WTC11 (cell line): ENCODE data around the gene LBX1. TPM values are rescaled to one million over a fixed set of nuclear protein-coding genes. Genes with fewer than 3 reads are reported as not detected.
A peak's percentile ranks its signal among the peaks of the same experiment; 100 is the strongest.

Experiments used
- ATAC-seq: fragments of 200-7000 bp; cut with Tn5 transposase; 2 replicates; pipeline ENCODE4 v1.10.0; 2021; ENCODE audit warnings: mild to moderate bottlenecking, moderate library complexity
- CTCF ChIA-PET: fragments of 300-600 bp; sonication (Branson Sonifier 250); formaldehyde crosslinking; loops from one replicate; lab custom pipeline; 2021; ENCODE audit warnings: antibody characterized with exemption; lab: Charles Lee
- POLR2A ChIA-PET: fragments of 350-600 bp; sonication (Branson Sonifier 250); formaldehyde crosslinking; loops from one replicate; lab custom pipeline; 2021; ENCODE audit warnings: antibody characterized with exemption; lab: Charles Lee
- DNase-seq: peaks from one replicate; pipeline ENCODE4 v3.0.0; 2021; ENCODE audit warnings: low spot score
- H3K27ac Mint-ChIP-seq: 2 replicates; pipeline ENCODE4 v1.8.0; 2021; ENCODE audit warnings: mixed read lengths
- H3K27me3 Mint-ChIP-seq: 2 replicates; pipeline ENCODE4 v1.8.0; 2021; ENCODE audit warnings: low read depth, mild to moderate bottlenecking, moderate library complexity, mixed read lengths
- H3K36me3 Mint-ChIP-seq: 2 replicates; pipeline ENCODE4 v1.8.0; 2021; ENCODE audit warnings: mixed read lengths
- H3K4me1 Mint-ChIP-seq: 2 replicates; pipeline ENCODE4 v1.8.0; 2022; ENCODE audit warnings: mixed read lengths
- H3K4me3 Mint-ChIP-seq: 2 replicates; pipeline ENCODE4 v1.8.0; 2021; ENCODE audit warnings: mild to moderate bottlenecking, moderate library complexity, mixed read lengths
- H3K9me3 Mint-ChIP-seq: 2 replicates; pipeline ENCODE4 v1.8.0; 2021; ENCODE audit warnings: mixed read lengths
- CTCF ChIP-seq: fragments of 200-600 bp; IDR thresholded peaks from 2 replicates; pipeline ENCODE4 v1.8.0; 2022; ENCODE audit warnings: antibody characterized with exemption
- ELF4 ChIP-seq: sonication (generic); formaldehyde crosslinking; IDR thresholded peaks from 2 replicates; pipeline ENCODE4 v1.8.1; 2022; ENCODE audit warnings: low read depth, mild to moderate bottlenecking, moderate library complexity, missing genetic modification reagents
- ESRRA ChIP-seq: sonication (generic); formaldehyde crosslinking; IDR thresholded peaks from 2 replicates; pipeline ENCODE4 v1.8.1; 2022; ENCODE audit warnings: mild to moderate bottlenecking, missing genetic modification reagents, borderline replicate concordance
- FOXP1 ChIP-seq: sonication (generic); formaldehyde crosslinking; IDR thresholded peaks from 2 replicates; pipeline ENCODE4 v1.8.0; 2022; ENCODE audit warnings: missing genetic modification reagents, mild to moderate bottlenecking, moderate library complexity, borderline replicate concordance
- GTF2I ChIP-seq: fragments of 250-450 bp; sonication (Bioruptor Pico); conservative IDR thresholded peaks from 2 replicates; pipeline ENCODE4 v1.4.0; 2021; ENCODE audit warnings: mild to moderate bottlenecking
- HMGA2 ChIP-seq: fragments of 250-450 bp; sonication (Bioruptor Pico); IDR thresholded peaks from 2 replicates; pipeline ENCODE4 v1.4.0; 2021; ENCODE audit warnings: mild to moderate bottlenecking, moderate library complexity
- NR2C2 ChIP-seq: sonication (generic); formaldehyde crosslinking; IDR thresholded peaks from 2 replicates; pipeline ENCODE4 v1.8.0; 2022; ENCODE audit warnings: mild to moderate bottlenecking, missing genetic modification reagents
- OVOL2 ChIP-seq: fragments of 250-450 bp; sonication (Bioruptor Pico); IDR thresholded peaks from 2 replicates; pipeline ENCODE4 v1.9.0; 2021; ENCODE audit warnings: mild to moderate bottlenecking, borderline replicate concordance
- PRDM15 ChIP-seq: sonication (generic); formaldehyde crosslinking; IDR thresholded peaks from 2 replicates; pipeline ENCODE4 v1.8.0; 2022; ENCODE audit warnings: missing genetic modification reagents
- SMAD3 ChIP-seq: sonication (generic); formaldehyde crosslinking; IDR thresholded peaks from 2 replicates; pipeline ENCODE4 v1.8.0; 2022; ENCODE audit warnings: missing genetic modification reagents, mild to moderate bottlenecking, borderline replicate concordance
- TEAD4 ChIP-seq: sonication (generic); formaldehyde crosslinking; IDR thresholded peaks from 2 replicates; pipeline ENCODE4 v1.8.0; 2022; ENCODE audit warnings: mild to moderate bottlenecking, missing genetic modification reagents
- ZNF232 ChIP-seq: sonication (generic); formaldehyde crosslinking; IDR thresholded peaks from 2 replicates; pipeline ENCODE4 v1.8.0; 2022; ENCODE audit warnings: mild to moderate bottlenecking, missing genetic modification reagents
- ZSCAN18 ChIP-seq: fragments of 250-450 bp; sonication (Bioruptor Pico); IDR thresholded peaks from 2 replicates; pipeline ENCODE4 v2.1.2; 2022; ENCODE audit warnings: mild to moderate bottlenecking, moderate library complexity
- total RNA-seq: library from RNA; stranded (reverse); gene quantifications from 3 replicates; pipeline ENCODE4 v1.2.3, GENCODE V29; 2021
- TF ChIP-seq, protein P1 (sequence below): sonication (generic); formaldehyde crosslinking; IDR thresholded peaks from 2 replicates; pipeline ENCODE4 v1.8.1; 2023; ENCODE audit warnings: mild to moderate bottlenecking, missing genetic modification reagents, moderate library complexity
- TF ChIP-seq, protein P2 (sequence below): sonication (generic); formaldehyde crosslinking; IDR thresholded peaks from 2 replicates; pipeline ENCODE4 v1.8.1; 2022; ENCODE audit warnings: mild to moderate bottlenecking, moderate library complexity, missing genetic modification reagents
- TF ChIP-seq, protein P3 (sequence below): sonication (generic); formaldehyde crosslinking; IDR thresholded peaks from 2 replicates; pipeline ENCODE4 v1.8.0; 2022; ENCODE audit warnings: mild to moderate bottlenecking, missing genetic modification reagents
- TF ChIP-seq, protein P4 (sequence below): fragments of 250-450 bp; sonication (Bioruptor Pico); IDR thresholded peaks from 2 replicates; pipeline ENCODE4 v1.8.0; 2021; ENCODE audit warnings: mild to moderate bottlenecking

The LBX1 gene
- total RNA-seq, 1 experiment from 2014 or later = not detected

GRCh38 chr10:101224910-101225823 is 4.1 kb downstream of the LBX1 start:
- Mint-ChIP-seq H3K4me3 (peak overlapping the region; percentile 53), H3K27ac (no peak overlapping the region), H3K36me3 (no peaks in the 10 kb centered on the region), H3K27me3 (peaks cover 96% of the 10 kb centered on the region), H3K4me1 (peaks cover 55% of the 10 kb centered on the region), H3K9me3 (no peaks in the 10 kb centered on the region)
- CTCF ChIA-PET = interaction anchor here (1.4 to 2.8 kb wide), 2 partner anchors 11 to 14 kb away, joined by 8 to 15 read pairs; no protein-coding TSS in a partner anchor
- ATAC-seq = 0 out of 2 replicates have a peak, but pooled peaks have one; percentile 1
- TF ChIP-seq PRDM15 (CRISPR knock-in tag) (peak; percentile 85), GTF2I (no peak)
- peak; percentile 74 for DNase-seq
- POLR2A ChIA-PET = no interaction called here

- H3K27ac Mint-ChIP-seq = no peak overlapping the region
- H3K27me3 Mint-ChIP-seq = peaks cover 96% of the 10 kb centered on the region
- no peak for ATAC-seq
- ChIA-PET CTCF (interaction anchor here (0.7 to 2.8 kb wide), 10 partner anchors 10 to 479 kb away, joined by 3 to 15 read pairs (median 5); partner anchors contain the start of gene PAX2), POLR2A (no interaction called here)
- peak overlapping the region; percentile 47 for H3K4me3 Mint-ChIP-seq
- peak; percentile 47 for DNase-seq
- no peaks in the 10 kb centered on the region for H3K9me3 Mint-ChIP-seq
- peaks cover 54% of the 10 kb centered on the region for H3K4me1 Mint-ChIP-seq
- no peaks in the 10 kb centered on the region for H3K36me3 Mint-ChIP-seq
- TF ChIP-seq TEAD4 (CRISPR knock-in tag) = no peak
- TF ChIP-seq FOXP1 = no peak
- TF ChIP-seq, protein P1, sequence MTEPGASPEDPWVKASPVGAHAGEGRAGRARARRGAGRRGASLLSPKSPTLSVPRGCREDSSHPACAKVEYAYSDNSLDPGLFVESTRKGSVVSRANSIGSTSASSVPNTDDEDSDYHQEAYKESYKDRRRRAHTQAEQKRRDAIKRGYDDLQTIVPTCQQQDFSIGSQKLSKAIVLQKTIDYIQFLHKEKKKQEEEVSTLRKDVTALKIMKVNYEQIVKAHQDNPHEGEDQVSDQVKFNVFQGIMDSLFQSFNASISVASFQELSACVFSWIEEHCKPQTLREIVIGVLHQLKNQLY = no peak
- TF ChIP-seq, protein P2, sequence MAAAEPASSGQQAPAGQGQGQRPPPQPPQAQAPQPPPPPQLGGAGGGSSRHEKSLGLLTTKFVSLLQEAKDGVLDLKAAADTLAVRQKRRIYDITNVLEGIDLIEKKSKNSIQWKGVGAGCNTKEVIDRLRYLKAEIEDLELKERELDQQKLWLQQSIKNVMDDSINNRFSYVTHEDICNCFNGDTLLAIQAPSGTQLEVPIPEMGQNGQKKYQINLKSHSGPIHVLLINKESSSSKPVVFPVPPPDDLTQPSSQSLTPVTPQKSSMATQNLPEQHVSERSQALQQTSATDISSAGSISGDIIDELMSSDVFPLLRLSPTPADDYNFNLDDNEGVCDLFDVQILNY (CRISPR knock-in tag) = no peak
- TF ChIP-seq NR2C2 (CRISPR knock-in tag) = no peak
- TF ChIP-seq CTCF = no peak
- TF ChIP-seq HMGA2 = no peak
- TF ChIP-seq OVOL2 = no peak
- no peak for TF ChIP-seq ZNF232
- no peak for TF ChIP-seq SMAD3 (CRISPR knock-in tag)
- TF ChIP-seq ELF4 = no peak
- no peak for TF ChIP-seq ESRRA (CRISPR knock-in tag)
- TF ChIP-seq ZSCAN18 (CRISPR knock-in tag) = no peak
- TF ChIP-seq, protein P3, sequence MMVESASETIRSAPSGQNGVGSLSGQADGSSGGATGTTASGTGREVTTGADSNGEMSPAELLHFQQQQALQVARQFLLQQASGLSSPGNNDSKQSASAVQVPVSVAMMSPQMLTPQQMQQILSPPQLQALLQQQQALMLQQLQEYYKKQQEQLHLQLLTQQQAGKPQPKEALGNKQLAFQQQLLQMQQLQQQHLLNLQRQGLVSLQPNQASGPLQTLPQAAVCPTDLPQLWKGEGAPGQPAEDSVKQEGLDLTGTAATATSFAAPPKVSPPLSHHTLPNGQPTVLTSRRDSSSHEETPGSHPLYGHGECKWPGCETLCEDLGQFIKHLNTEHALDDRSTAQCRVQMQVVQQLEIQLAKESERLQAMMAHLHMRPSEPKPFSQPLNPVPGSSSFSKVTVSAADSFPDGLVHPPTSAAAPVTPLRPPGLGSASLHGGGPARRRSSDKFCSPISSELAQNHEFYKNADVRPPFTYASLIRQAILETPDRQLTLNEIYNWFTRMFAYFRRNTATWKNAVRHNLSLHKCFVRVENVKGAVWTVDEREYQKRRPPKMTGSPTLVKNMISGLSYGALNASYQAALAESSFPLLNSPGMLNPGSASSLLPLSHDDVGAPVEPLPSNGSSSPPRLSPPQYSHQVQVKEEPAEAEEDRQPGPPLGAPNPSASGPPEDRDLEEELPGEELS (CRISPR knock-in tag) = no peak
- no peak for TF ChIP-seq GTF2I
- TF ChIP-seq, protein P4, sequence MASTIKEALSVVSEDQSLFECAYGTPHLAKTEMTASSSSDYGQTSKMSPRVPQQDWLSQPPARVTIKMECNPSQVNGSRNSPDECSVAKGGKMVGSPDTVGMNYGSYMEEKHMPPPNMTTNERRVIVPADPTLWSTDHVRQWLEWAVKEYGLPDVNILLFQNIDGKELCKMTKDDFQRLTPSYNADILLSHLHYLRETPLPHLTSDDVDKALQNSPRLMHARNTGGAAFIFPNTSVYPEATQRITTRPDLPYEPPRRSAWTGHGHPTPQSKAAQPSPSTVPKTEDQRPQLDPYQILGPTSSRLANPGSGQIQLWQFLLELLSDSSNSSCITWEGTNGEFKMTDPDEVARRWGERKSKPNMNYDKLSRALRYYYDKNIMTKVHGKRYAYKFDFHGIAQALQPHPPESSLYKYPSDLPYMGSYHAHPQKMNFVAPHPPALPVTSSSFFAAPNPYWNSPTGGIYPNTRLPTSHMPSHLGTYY (CRISPR knock-in tag) = no peak
Observed at GRCh38 chr10:101224060-101224909, 5.0 kb downstream of the LBX1 start.
